HG03175 (cell line): Measurements from ENCODE around the gene ZNF133.
A peak's percentile ranks its signal among the peaks of the same experiment; 100 is the strongest.
"Not testable (repeated sequence)": the region's sequence is repeated elsewhere in the genome, so short reads cannot be mapped to it uniquely, and the experiment has no call there.

Source experiments
- ATAC-seq: cut with Tn5 transposase; IDR thresholded peaks from one replicate; pipeline ENCODE4 v1.9.1; 2021; ENCODE audit warnings: mild to moderate bottlenecking, moderate library complexity; ENCODE audit not compliant: unreplicated experiment

ZNF133 gene

GRCh38 chr20:18287915-18288748 is at the start of gene ZNF133:
ZNF133 (plus strand) TSS chr20:18288527; CDS start chr20:18305687, 17,160 bp downstream.
- peak; percentile 98 for ATAC-seq

DNA sequence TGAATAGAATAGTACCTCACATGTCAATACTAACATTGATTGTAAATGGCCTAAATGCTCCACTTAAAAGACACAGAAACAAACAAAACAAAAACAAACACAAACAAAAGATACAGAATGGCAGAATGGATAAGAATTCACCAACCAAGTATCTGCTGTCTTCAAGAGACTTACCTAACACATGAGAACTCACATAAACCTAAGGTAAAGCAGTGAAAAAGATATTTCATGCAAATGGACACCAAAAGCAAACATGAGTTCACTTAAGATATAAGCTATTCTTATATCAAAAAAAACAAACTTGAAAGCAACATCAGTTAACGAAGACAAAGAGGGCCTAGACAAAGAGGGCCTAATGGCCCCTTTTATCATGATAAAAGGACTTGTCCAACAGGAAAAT is 47.3 kb upstream of the ZNF133 start:
- ATAC-seq = no peak

DNA sequence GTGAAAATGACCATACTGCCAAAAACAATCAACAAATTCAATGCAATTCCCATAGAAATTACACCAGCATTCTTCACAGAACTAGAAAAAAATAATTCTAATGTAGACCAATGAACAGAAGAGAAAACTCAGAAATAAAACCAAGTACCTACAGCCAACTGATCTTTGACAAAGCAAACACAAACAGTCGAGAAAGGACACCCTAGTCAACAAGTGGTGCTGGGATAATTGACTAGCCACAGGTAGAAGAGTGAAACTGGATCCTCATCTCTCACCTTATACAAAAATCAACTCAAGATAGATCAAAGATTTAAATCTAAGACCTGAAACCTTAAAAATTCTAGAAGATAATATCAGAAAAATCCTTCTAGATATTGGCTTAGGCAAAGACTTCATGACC is 44.5 kb upstream of the ZNF133 start:
- ATAC-seq = no peak

DNA sequence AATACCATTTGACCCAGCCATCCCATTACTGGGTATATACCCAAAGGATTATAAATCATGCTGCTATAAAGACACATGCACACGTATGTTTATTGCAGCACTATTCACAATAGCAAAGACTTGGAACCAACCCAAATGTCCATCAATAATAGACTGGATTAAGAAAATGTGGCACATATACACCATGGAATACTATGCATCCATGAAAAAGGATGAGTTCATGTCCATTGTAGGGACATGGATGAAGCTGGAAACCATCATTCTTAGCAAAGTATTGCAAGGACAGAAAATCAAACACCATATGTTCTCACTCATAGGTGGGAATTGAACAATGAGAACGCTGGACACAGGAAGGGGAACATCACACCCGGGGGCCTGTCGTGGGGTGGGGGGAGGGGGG is 39.8 kb upstream of the ZNF133 start:
- not testable (repeated sequence) for ATAC-seq

- ATAC-seq = no peak
Measured at GRCh38 chr20:18250217-18250616, 38.1 kb upstream of the ZNF133 start.

DNA sequence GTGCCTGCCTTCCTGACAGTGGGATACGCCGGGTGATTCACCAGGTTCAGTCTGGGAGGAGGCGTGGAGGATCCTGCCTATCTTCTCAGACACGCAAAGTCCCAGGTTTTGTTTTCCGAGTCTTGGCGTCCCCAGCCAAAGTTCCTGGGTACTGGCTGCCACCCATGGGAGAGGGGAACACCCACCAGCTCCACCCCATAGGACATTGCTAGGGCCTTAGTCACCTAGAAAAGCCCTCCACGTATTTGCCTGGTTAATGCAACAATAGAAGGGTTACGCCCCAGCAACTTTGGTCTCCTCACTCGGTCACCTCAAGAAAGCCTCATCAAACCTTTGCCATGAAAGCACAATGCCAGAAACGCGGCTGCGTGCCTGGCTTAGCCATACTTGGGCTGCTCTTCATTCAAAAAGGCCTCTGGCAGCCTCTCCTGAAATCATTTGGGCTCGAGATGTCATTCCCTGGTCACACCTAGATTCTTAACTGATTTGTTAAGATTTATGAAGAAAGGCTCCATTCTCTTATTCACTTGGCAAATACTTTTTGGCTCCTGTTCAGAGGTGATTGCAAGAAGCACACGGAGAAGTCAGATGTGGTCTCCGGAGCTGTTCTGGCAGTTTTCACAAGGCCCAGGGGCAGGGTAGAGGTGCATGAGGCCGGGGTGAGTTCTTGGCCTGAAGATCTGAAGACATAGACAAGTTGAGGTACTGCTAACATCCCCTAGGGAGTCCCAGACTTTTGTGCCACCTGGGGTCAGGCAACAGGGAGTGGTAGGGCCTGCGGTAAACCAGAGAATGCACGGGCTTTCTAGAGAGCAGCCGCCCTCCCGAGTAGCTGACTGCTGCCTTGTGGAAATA is 35.5 kb upstream of the ZNF133 start:
- ATAC-seq = no peak

- ATAC-seq = no peak
Measured at GRCh38 chr20:18254615-18255014, 33.7 kb upstream of the ZNF133 start.

DNA sequence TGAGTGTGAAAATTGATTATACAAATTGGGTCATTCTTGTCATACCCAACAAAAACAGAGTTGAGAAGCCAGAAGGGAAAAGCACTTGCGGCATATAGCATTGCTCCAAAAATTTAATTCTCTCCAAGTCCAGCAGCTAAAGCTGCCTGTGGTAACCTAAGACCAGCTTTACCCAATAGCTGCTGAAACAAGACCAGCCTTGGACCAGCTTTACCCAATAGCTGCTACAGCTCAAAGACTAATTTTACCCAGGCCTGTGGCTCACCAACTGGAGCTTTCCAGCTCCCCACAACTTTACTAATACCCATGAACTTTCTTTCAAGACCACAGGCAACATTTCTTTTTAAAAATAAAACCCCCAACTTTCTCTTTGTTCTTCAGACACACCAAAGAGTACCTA is 32.8 kb upstream of the ZNF133 start:
- ATAC-seq = no peak

- ATAC-seq = no peak
Measured at GRCh38 chr20:18256440-18257090, 31.8 kb upstream of the ZNF133 start.

- ATAC-seq = no peak
Measured at GRCh38 chr20:18258126-18258860, 30.0 kb upstream of the ZNF133 start.

GRCh38 chr20:18259730-18260129 is 28.6 kb upstream of the ZNF133 start:
- ATAC-seq = no peak

DNA sequence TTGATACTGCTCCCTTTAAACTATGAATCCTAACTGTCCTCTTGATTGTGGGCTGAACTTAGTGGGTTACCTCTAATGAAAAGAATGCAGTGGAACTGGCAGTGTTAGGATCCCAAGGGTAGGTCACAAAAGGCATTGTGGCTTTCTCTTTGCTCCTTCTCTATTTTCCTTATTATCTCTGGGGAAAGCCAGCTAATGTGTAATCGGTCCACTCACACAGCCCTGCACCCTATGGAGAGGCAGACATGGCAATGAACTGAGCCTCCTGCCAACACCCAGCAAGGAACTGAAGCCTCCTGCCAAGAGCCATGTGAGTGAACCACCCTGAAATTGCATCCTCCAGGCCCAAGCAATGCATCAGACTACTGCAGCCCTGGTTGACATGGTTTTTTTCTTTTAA is 24.6 kb upstream of the ZNF133 start:
- no peak for ATAC-seq

DNA sequence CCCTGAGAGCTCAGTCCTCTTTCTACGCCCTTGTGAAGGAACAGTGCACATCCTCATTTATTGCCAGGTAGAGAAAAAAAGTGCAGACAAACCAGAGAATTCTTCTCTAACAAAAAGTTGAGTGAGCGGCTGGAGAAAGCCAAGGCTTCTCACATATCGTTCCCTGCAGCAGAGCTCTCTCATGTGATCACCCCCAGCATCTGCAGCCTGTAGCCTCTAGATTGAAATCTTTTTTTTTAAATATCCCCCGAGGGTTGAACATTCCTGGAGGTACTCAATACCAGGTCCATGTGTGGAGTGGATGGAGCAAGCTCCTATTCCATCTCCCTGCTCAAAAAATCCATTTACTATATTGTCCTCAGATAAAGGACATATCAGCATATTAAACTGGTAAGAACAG is 22.9 kb upstream of the ZNF133 start:
- no peak for ATAC-seq

DNA sequence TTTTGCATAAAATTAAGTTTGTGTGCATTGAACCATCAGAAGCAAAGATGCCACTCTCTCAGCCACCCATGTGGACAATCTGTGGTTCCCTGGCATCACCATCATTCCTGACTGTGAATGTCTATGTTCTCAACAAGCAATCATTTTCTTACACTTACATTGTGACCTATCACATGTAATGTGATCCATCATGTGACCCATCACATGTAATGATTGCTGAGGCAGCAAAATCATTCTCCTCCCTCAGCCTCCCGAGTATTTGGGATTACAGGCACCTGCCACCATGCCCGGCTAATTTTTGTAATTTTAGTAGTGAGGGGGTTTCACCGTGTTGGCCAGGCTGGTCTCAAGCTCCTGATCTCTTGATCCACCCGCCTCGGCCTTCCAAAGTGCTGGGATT is 22.0 kb upstream of the ZNF133 start:
- no peak for ATAC-seq

- no peak for ATAC-seq
Measured at GRCh38 chr20:18267815-18268214, 20.5 kb upstream of the ZNF133 start.

- no peak for ATAC-seq
Measured at GRCh38 chr20:18271160-18271559, 17.2 kb upstream of the ZNF133 start.

GRCh38 chr20:18272451-18272850 is 15.9 kb upstream of the ZNF133 start:
- no peak for ATAC-seq

GRCh38 chr20:18273738-18274137 is 14.6 kb upstream of the ZNF133 start:
- no peak for ATAC-seq

GRCh38 chr20:18275960-18276359 is 12.4 kb upstream of the ZNF133 start:
- ATAC-seq = not testable (repeated sequence)

GRCh38 chr20:18276821-18277220 is 11.5 kb upstream of the ZNF133 start:
- ATAC-seq = no peak

- no peak for ATAC-seq
Measured at GRCh38 chr20:18279242-18279641, 9.1 kb upstream of the ZNF133 start.
